GM12892 (cell line): Measurements from ENCODE around the gene SRCIN1.

Source experiments
- POLR2A ChIP-seq: IDR thresholded peaks from 2 replicates; pipeline ENCODE4 v1.6.1; 2011; ENCODE audit warnings: low read depth, low read length, control low read depth
- POLR2AphosphoS5 ChIP-seq: IDR thresholded peaks from 2 replicates; pipeline ENCODE4 v1.6.1; 2011; ENCODE audit warnings: low read depth, low read length, control low read depth
- TAF1 ChIP-seq: IDR thresholded peaks from 2 replicates; pipeline ENCODE4 v1.6.1; 2011; ENCODE audit warnings: low read depth, mild to moderate bottlenecking, control low read depth, low read length, borderline replicate concordance

GRCh38 chr17:38600906-38601305 lies 4.8 kb downstream of the SRCIN1 start:
- TF ChIP-seq POLR2A (no peak), POLR2AphosphoS5 (no peak), TAF1 (no peak)
